ENCODE data around the gene MAPK10. TPM values are rescaled to one million over a fixed set of nuclear protein-coding genes. Genes with fewer than 3 reads are reported as not detected.

MAPK10 gene
- total RNA-seq, 1 donor from 2014 or later, result 123 TPM

GRCh38 chr4:86117705-86118302 is 242.0 kb downstream of the MAPK10 start:
- no peak overlapping the region for H3K27ac ChIP-seq
- no peak for DNase-seq (ENCODE audit: extremely low spot score in 2 of 2)
- H3K4me3 ChIP-seq, result no peak overlapping the region
- TF ChIP-seq POLR2AphosphoS5 (IDR thresholded peaks at IDR 0.05; ENCODE audit: insufficient read depth in 1 of 2, low read depth in 1 of 2) (no peak), POLR2A (IDR thresholded peaks at IDR 0.05) (no peak)
- H3K9me3 ChIP-seq, result no peaks in the 10 kb centered on the region
- intact Hi-C loops (cut with DNase I), result no loop called here
- no peaks in the 10 kb centered on the region for H3K36me3 ChIP-seq
- no peaks in the 10 kb centered on the region for H3K4me1 ChIP-seq
- no peaks in the 10 kb centered on the region for H3K27me3 ChIP-seq

GRCh38 chr4:86114563-86114962 is 245.3 kb downstream of the MAPK10 start:
- no peak for DNase-seq (ENCODE audit: extremely low spot score in 2 of 2)
- Histone ChIP-seq H3K36me3 (no peaks in the 10 kb centered on the region), H3K4me1 (no peaks in the 10 kb centered on the region), H3K4me3 (no peak overlapping the region), H3K27ac (no peak overlapping the region), H3K9me3 (no peaks in the 10 kb centered on the region), H3K27me3 (no peaks in the 10 kb centered on the region)
- TF ChIP-seq POLR2A (IDR thresholded peaks at IDR 0.05) (no peak), POLR2AphosphoS5 (IDR thresholded peaks at IDR 0.05; ENCODE audit: insufficient read depth in 1 of 2, low read depth in 1 of 2) (no peak), CTCF (IDR thresholded peaks at IDR 0.05) (no peak)
- intact Hi-C loops (cut with DNase I), result no loop called here

DNA sequence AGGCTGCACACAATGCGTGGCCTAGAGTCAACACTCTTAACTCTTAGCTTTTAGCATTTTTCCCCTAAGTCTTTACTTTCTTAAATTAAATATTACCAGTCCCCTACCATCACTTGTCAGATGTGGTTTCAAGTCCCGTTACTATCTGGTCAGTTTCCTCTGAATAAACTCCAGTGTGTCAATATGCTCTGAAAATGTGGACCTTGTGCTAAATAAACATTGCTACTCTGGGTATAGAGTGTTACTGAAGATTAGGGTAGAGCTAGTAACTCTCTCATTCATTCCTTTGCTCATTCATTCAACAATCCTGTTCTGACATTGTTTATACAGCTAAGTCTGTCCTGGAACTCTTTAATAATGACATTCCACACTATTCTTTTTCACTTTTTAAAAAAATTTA is 251.0 kb downstream of the MAPK10 start:
- TF ChIP-seq POLR2A (IDR thresholded peaks at IDR 0.05) (no peak), POLR2AphosphoS5 (IDR thresholded peaks at IDR 0.05; ENCODE audit: insufficient read depth in 1 of 2, low read depth in 1 of 2) (no peak), CTCF (IDR thresholded peaks at IDR 0.05) (no peak)
- Histone ChIP-seq H3K9me3 (no peaks in the 10 kb centered on the region), H3K27ac (no peak overlapping the region)

DNA sequence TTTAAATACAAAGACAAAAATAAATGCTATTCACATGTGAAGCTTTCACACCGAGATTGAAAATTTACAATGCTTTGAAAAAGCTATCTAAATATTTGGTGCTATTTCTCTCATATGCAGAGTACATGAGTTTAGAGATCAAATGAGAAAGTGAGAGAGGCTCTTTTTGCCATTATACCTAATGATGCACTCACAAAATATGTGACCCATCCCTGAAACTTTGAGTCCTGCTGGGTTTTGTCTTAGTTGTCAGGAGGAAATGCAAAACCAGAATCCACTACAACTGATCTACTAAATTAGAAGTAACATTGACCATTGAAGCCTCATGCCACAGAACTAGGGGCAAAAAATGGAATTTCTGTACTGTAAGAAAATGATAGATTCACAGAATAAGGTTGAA is 251.7 kb downstream of the MAPK10 start:
- H3K27ac ChIP-seq, result no peak overlapping the region
- H3K4me1 ChIP-seq, result no peaks in the 10 kb centered on the region
- H3K4me3 ChIP-seq, result no peak overlapping the region
- intact Hi-C loops (cut with DNase I), result no loop called here
- no peaks in the 10 kb centered on the region for H3K27me3 ChIP-seq
- no peaks in the 10 kb centered on the region for H3K36me3 ChIP-seq
- TF ChIP-seq POLR2AphosphoS5 (IDR thresholded peaks at IDR 0.05; ENCODE audit: insufficient read depth in 1 of 2, low read depth in 1 of 2) (no peak), CTCF (IDR thresholded peaks at IDR 0.05) (no peak), POLR2A (IDR thresholded peaks at IDR 0.05) (no peak)
- DNase-seq (ENCODE audit: extremely low spot score in 2 of 2), result no peak
- H3K9me3 ChIP-seq, result no peaks in the 10 kb centered on the region

More for the DNA sequence above, 251.0 kb downstream of the MAPK10 start:
- no peaks in the 10 kb centered on the region for H3K36me3 ChIP-seq
- H3K27me3 ChIP-seq, result no peaks in the 10 kb centered on the region
- H3K4me1 ChIP-seq, result no peaks in the 10 kb centered on the region
- intact Hi-C loops (cut with DNase I), result no loop called here
- DNase-seq (ENCODE audit: extremely low spot score in 2 of 2), result no peak
- H3K4me3 ChIP-seq, result no peak overlapping the region

DNA sequence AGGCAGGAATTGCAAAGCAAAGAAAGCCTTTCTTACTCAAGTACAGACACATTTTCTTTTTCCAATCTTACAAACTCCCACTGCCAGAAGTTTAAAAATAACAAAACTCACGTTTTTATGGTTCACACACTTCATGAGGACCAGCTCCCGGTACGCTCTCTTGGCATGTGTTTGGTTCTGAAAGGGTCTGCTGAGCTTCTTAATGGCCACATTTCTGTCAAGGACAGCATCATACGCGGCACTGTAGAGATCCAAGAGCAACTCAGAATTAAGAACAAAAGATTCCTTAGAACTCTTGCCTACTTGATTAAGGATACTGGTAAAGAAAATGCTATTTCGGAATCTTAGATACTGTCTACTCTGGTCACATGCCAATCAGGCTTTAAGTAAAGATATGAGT is 252.7 kb downstream of the MAPK10 start:
- Histone ChIP-seq H3K27ac (no peak overlapping the region), H3K27me3 (no peaks in the 10 kb centered on the region), H3K4me1 (no peaks in the 10 kb centered on the region), H3K36me3 (peaks cover 0 to under 1% of the 10 kb centered on the region in 2 donors), H3K4me3 (no peak overlapping the region), H3K9me3 (no peaks in the 10 kb centered on the region)
- DNase-seq (ENCODE audit: extremely low spot score in 2 of 2), result no peak
- no peak for TF ChIP-seq CTCF (IDR thresholded peaks at IDR 0.05)
- TF ChIP-seq POLR2AphosphoS5 (IDR thresholded peaks at IDR 0.05; ENCODE audit: insufficient read depth in 1 of 2, low read depth in 1 of 2), result no peak
- no peak for TF ChIP-seq POLR2A (IDR thresholded peaks at IDR 0.05)
- intact Hi-C loops (cut with DNase I), result no loop called here
